B cell (primary cell): ENCODE measurements around the gene NES. TPM values are rescaled to one million over a fixed set of nuclear protein-coding genes. Genes with fewer than 3 reads are reported as not detected.

Source experiments
- ATAC-seq: fragments of 200-7000 bp; cut with Tn5 transposase; one replicate; pipeline ENCODE4 v1.10.0; 2021; ENCODE audit warnings: low read depth, mild to moderate bottlenecking, moderate number of reproducible peaks, moderate library complexity
- CTCF ChIA-PET: fragments of 350-600 bp; sonication (Branson Sonifier 250); formaldehyde crosslinking; loops from one replicate; lab custom pipeline; 2021; ENCODE audit warnings: antibody characterized with exemption, inconsistent platforms; lab: Charles Lee
- POLR2A ChIA-PET: fragments of 350-600 bp; sonication (Branson Sonifier 250); formaldehyde crosslinking; loops from one replicate; lab custom pipeline; 2021; ENCODE audit warnings: antibody characterized with exemption; lab: Charles Lee
- DNase-seq: peaks from one replicate; pipeline ENCODE4 v3.0.0; 2013
- H2AFZ ChIP-seq: 2 replicates; pipeline ENCODE4 v1.6.1; 2012; ENCODE audit warnings: mild to moderate bottlenecking, low read depth, low read length; ENCODE audit not compliant: insufficient read depth, poor library complexity, severe bottlenecking
- H3K27ac ChIP-seq, 2 donors: 1 replicate in 1 of 2; 2 replicates in 1 of 2; pipeline ENCODE4 v1.5.1; 2012 to 2013; ENCODE audit warnings: low read length in 2 of 2, mild to moderate bottlenecking in 2 of 2, moderate library complexity in 1 of 2
- H3K27me3 ChIP-seq, 4 experiments: fragments of 200-600 bp in 1 of 4; sonication (generic) in 1 of 4; replicated peaks in 1 of 4; 1 replicate in 2 of 4; 2 replicates in 2 of 4; pipeline versions ENCODE4 v1.6.1 to v1.7.0; 2013 to 2016; ENCODE audit warnings: low read length in 3 of 4, mild to moderate bottlenecking in 2 of 4, mixed read lengths in 1 of 4, moderate library complexity in 1 of 4; ENCODE audit not compliant: insufficient read depth in 4 of 4, control insufficient read depth in 3 of 4; ENCODE audit errors: control extremely low read depth in 1 of 4
- H3K36me3 ChIP-seq, 2 experiments: replicated peaks in 1 of 2; 1 replicate in 1 of 2; 2 replicates in 1 of 2; pipeline versions ENCODE4 v1.6.1 to v1.7.1; 2013; ENCODE audit warnings: low read length in 1 of 2; ENCODE audit not compliant: insufficient read depth in 2 of 2, control insufficient read depth in 1 of 2; ENCODE audit errors: control extremely low read depth in 1 of 2, extremely low read depth in 1 of 2
- H3K4me1 ChIP-seq, 2 donors: fragments of 200-600 bp in 1 of 2; sonication (generic) in 1 of 2; 1 replicate in 1 of 2; 2 replicates in 1 of 2; pipeline versions ENCODE4 v1.5.1 to v1.6.1; 2013 to 2017; ENCODE audit warnings: low read length in 2 of 2; ENCODE audit not compliant: control insufficient read depth in 2 of 2, insufficient read depth in 2 of 2
- H3K4me2 ChIP-seq: replicated peaks from 2 replicates; pipeline ENCODE3; 2012; ENCODE audit warnings: mild to moderate bottlenecking, low read depth, low read length; ENCODE audit not compliant: poor library complexity, severe bottlenecking
- H3K4me3 ChIP-seq, 5 experiments: fragments of 200-600 bp in 1 of 5; sonication (generic) in 1 of 5; 1 replicate in 3 of 5; 2 replicates in 2 of 5; pipeline versions ENCODE4 v1.5.1 to v1.7.0; 2011 to 2016; ENCODE audit warnings: low read length in 4 of 5, mild to moderate bottlenecking in 4 of 5, low read depth in 2 of 5, control low read depth in 1 of 5, moderate library complexity in 1 of 5; ENCODE audit not compliant: insufficient read depth in 1 of 5; ENCODE audit errors: control extremely low read depth in 1 of 5, extremely low read depth in 1 of 5
- H3K79me2 ChIP-seq: fragments of 200-600 bp; sonication (generic); one replicate; pipeline ENCODE4 v1.6.0; 2016; ENCODE audit warnings: low read length; ENCODE audit not compliant: control insufficient read depth, insufficient read depth
- H3K9ac ChIP-seq: fragments of 200-600 bp; sonication (generic); 2 replicates; pipeline ENCODE4 v1.6.1; 2017; ENCODE audit warnings: mild to moderate bottlenecking, low read length, moderate library complexity
- H3K9me3 ChIP-seq, 3 donors: one replicate each; pipeline versions ENCODE4 v1.6.1 to v1.7.1; 2013; ENCODE audit warnings: low read length in 2 of 3; ENCODE audit not compliant: control insufficient read depth in 2 of 3, insufficient read depth in 1 of 3; ENCODE audit errors: control extremely low read depth in 1 of 3
- H4K20me1 ChIP-seq: 2 replicates; pipeline ENCODE4 v1.6.0; 2012; ENCODE audit warnings: mild to moderate bottlenecking, low read length; ENCODE audit not compliant: insufficient read depth, control insufficient read depth, poor library complexity, severe bottlenecking
- H3K27ac Mint-ChIP-seq: one replicate; pipeline ENCODE4 v1.8.0; 2021; ENCODE audit warnings: mixed read lengths
- H3K27me3 Mint-ChIP-seq: one replicate; pipeline ENCODE4 v1.8.0; 2021; ENCODE audit warnings: mixed read lengths
- H3K4me1 Mint-ChIP-seq: one replicate; pipeline ENCODE4 v1.8.0; 2021; ENCODE audit warnings: mixed read lengths
- H3K4me3 Mint-ChIP-seq: one replicate; pipeline ENCODE4 v1.8.0; 2021; ENCODE audit warnings: mixed read lengths
- H3K9me3 Mint-ChIP-seq: one replicate; pipeline ENCODE4 v1.8.0; 2022; ENCODE audit warnings: mixed read lengths; ENCODE audit not compliant: insufficient read depth
- CTCF ChIP-seq: fragments of 200-600 bp; IDR thresholded peaks from one replicate; pipeline ENCODE4 v1.8.0; 2022; ENCODE audit warnings: antibody characterized with exemption, mild to moderate bottlenecking
- EZH2 ChIP-seq: IDR thresholded peaks from 2 replicates; pipeline ENCODE4 v1.6.1; 2012; ENCODE audit warnings: borderline replicate concordance, low read depth, mild to moderate bottlenecking, moderate library complexity, low read length; ENCODE audit not compliant: insufficient read depth, poor library complexity, severe bottlenecking
- WGBS: methylation state at CpG from one replicate; pipeline ENCODE4 v1.1.5; 2013; ENCODE audit warnings: missing lambda C conversion rate; ENCODE audit not compliant: insufficient coverage; 5-methylcytosine and 5-hydroxymethylcytosine counted together
- intact Hi-C: fragments of 100-400 bp; cut with micrococcal nuclease; formaldehyde crosslinking; loops from one replicate; pipeline ENCODE4 v1.10.0; 2022
- polyA plus RNA-seq: library from polyadenylated mRNA; depleted of rRNA; stranded (reverse); fragments of >200 nt; gene quantifications from 2 replicates; pipeline ENCODE4 v1.2.3, GENCODE V29; 2012
- total RNA-seq, 2 donors: library from RNA; stranded (reverse); fragments of 120-200 nt in 1 of 2; gene quantifications; 1 replicate in 1 of 2; 2 replicates in 1 of 2; pipeline versions ENCODE4 v1.2.3 to v1.2.4, GENCODE V29; 2013 to 2022

NES gene
- total and polyA plus RNA-seq, 2 donors (not counting 1 experiment from before 2014, with no cell fraction given): 0.05 TPM; not detected in 1

- Histone ChIP-seq H3K4me1 (peaks cover 28 to 34% of the 10 kb centered on the region in 2 donors), H3K9me3 (peaks cover 0 to 5% (median 0%) of the 10 kb centered on the region in 3 donors), H3K9ac (no peak overlapping the region), H3K79me2 (no peaks in the 10 kb centered on the region), H2AFZ (no peak overlapping the region), H4K20me1 (no peaks in the 10 kb centered on the region), H3K4me3 (no peak overlapping the region), H3K27me3 (peaks cover 0 to 79% (median 40%) of the 10 kb centered on the region in 4 experiments), H3K36me3 (no peaks in the 10 kb centered on the region), H3K27ac (no peak overlapping the region), H3K4me2 (no peak overlapping the region)
- Mint-ChIP-seq H3K27ac (no peak overlapping the region), H3K4me1 (peaks cover 38% of the 10 kb centered on the region), H3K9me3 (no peaks in the 10 kb centered on the region), H3K4me3 (no peak overlapping the region), H3K27me3 (peaks cover 68% of the 10 kb centered on the region)
- CTCF ChIA-PET: interaction anchor here (1.2 to 9.0 kb wide), 4 partner anchors 17 to 37 kb away, joined by 3 to 173 read pairs (median 5); partner anchors contain the start of genes HAPLN2 and NES
- 86% methylated on average over 1 of the region's 1 CpG for WGBS
- POLR2A ChIA-PET: no interaction called here
- TF ChIP-seq CTCF (no peak), EZH2 (no peak)
- DNase-seq (no peak), ATAC-seq (no peak)
- intact Hi-C loops: no loop called here
These were observed 22.5 kb downstream of the NES start for GRCh38 chr1:156654700-156655099.

DNA sequence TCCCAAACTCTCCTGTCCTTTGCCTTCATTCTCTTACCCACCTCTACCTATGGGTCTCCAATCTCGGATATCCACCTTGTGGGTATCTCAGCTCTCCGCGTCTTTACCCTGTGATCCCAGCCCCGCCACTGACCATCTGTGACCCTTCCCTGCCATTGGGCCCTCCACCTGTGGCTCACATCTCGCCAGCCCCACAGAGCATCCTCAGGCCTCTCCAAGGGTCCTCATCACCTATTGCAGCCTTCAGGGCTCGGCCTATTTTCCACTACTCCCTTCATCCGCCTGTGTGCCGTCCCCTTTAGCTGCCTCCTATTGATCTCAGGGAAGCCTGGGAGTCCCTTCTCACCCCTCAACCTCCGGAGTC, 24.2 kb downstream of the NES start:
- intact Hi-C loops: no loop called here
- Histone ChIP-seq H3K36me3 (no peaks in the 10 kb centered on the region), H3K4me3 (no peak overlapping the region), H2AFZ (no peak overlapping the region), H3K9ac (no peak overlapping the region), H4K20me1 (no peaks in the 10 kb centered on the region), H3K27ac (no peak overlapping the region), H3K4me2 (no peak overlapping the region), H3K79me2 (no peaks in the 10 kb centered on the region), H3K4me1 (peaks cover 22% of the 10 kb centered on the region in 2 donors), H3K9me3 (peaks cover 0 to 5% (median 0%) of the 10 kb centered on the region in 3 donors), H3K27me3 (peaks cover 0 to 94% (median 49%) of the 10 kb centered on the region in 4 experiments)
- no peaks in the 10 kb centered on the region for H3K9me3 Mint-ChIP-seq
- WGBS: 81% methylated on average over 8 of the region's 9 CpGs
- H3K27me3 Mint-ChIP-seq: peaks cover 82% of the 10 kb centered on the region
- DNase-seq (no peak), ATAC-seq (no peak)
- no peak for TF ChIP-seq EZH2
- TF ChIP-seq CTCF: no peak
- peaks cover 24% of the 10 kb centered on the region for H3K4me1 Mint-ChIP-seq
- ChIA-PET POLR2A (no interaction called here), CTCF (interaction anchor here (1.0 to 1.2 kb wide), 2 partner anchors 33 to 34 kb away, joined by 3 read pairs; partner anchors contain the start of gene HAPLN2)
- H3K4me3 Mint-ChIP-seq: no peak overlapping the region
- H3K27ac Mint-ChIP-seq: no peak overlapping the region
